Parathyroid adenoma (tissue), 2 donors: ENCODE results near the gene SUV39H2.
"Not testable (repeated sequence)": the region's sequence is repeated elsewhere in the genome, so short reads cannot be mapped to it uniquely, and the experiment has no call there.

Source experiments
- H2AFZ ChIP-seq: fragments of 300-600 bp; sonication (generic); one replicate; pipeline ENCODE4 v1.7.0; 2017; ENCODE audit warnings: antibody characterized with exemption, mild to moderate bottlenecking
- H3K27ac ChIP-seq: fragments of 300-600 bp; sonication (generic); one replicate; pipeline ENCODE4 v1.7.0; 2017
- H3K27me3 ChIP-seq: fragments of 300-600 bp; sonication (generic); one replicate; pipeline ENCODE4 v1.7.0; 2017; ENCODE audit warnings: low read length; ENCODE audit not compliant: control insufficient read depth, insufficient read depth
- H3K36me3 ChIP-seq: fragments of 300-600 bp; sonication (generic); one replicate; pipeline ENCODE4 v1.7.0; 2017; ENCODE audit warnings: low read length; ENCODE audit not compliant: control insufficient read depth, insufficient read depth
- H3K4me1 ChIP-seq: fragments of 300-600 bp; sonication (generic); one replicate; pipeline ENCODE4 v1.7.0; 2017; ENCODE audit warnings: control low read depth
- H3K4me2 ChIP-seq: fragments of 300-600 bp; sonication (generic); one replicate; pipeline ENCODE4 v1.7.0; 2017; ENCODE audit warnings: low read length
- H3K4me3 ChIP-seq: fragments of 300-600 bp; sonication (generic); one replicate; pipeline ENCODE4 v1.7.0; 2017; ENCODE audit warnings: low read depth, low read length
- H3K79me2 ChIP-seq: fragments of 300-600 bp; sonication (generic); one replicate; pipeline ENCODE4 v1.7.0; 2017; ENCODE audit warnings: control low read depth
- H3K9ac ChIP-seq: fragments of 300-600 bp; sonication (generic); one replicate; pipeline ENCODE4 v1.7.0; 2017; ENCODE audit warnings: mild to moderate bottlenecking
- H3K9me3 ChIP-seq: fragments of 300-600 bp; sonication (generic); one replicate; pipeline ENCODE4 v1.7.0; 2017; ENCODE audit warnings: low read length; ENCODE audit not compliant: control insufficient read depth
- TF ChIP-seq, protein P1 (sequence below): fragments of 300-600 bp; sonication (generic); IDR thresholded peaks from one replicate; pipeline ENCODE4 v1.7.0; 2017; ENCODE audit warnings: antibody characterized with exemption, mild to moderate bottlenecking
- donor health status: primary hyperparathyroidism.

Gene SUV39H2

GRCh38 chr10:14859043-14859442, 19.6 kb upstream of the SUV39H2 start:
- H2AFZ ChIP-seq, result no peak overlapping the region
- H3K4me2 ChIP-seq, result no peak overlapping the region
- no peaks in the 10 kb centered on the region for H3K4me1 ChIP-seq
- H3K4me3 ChIP-seq, result no peak overlapping the region
- no peaks in the 10 kb centered on the region for H3K9me3 ChIP-seq
- no peaks in the 10 kb centered on the region for H3K27me3 ChIP-seq
- peaks cover 2% of the 10 kb centered on the region for H3K79me2 ChIP-seq
- no peak overlapping the region for H3K27ac ChIP-seq
- no peak overlapping the region for H3K9ac ChIP-seq
- TF ChIP-seq, protein P1, sequence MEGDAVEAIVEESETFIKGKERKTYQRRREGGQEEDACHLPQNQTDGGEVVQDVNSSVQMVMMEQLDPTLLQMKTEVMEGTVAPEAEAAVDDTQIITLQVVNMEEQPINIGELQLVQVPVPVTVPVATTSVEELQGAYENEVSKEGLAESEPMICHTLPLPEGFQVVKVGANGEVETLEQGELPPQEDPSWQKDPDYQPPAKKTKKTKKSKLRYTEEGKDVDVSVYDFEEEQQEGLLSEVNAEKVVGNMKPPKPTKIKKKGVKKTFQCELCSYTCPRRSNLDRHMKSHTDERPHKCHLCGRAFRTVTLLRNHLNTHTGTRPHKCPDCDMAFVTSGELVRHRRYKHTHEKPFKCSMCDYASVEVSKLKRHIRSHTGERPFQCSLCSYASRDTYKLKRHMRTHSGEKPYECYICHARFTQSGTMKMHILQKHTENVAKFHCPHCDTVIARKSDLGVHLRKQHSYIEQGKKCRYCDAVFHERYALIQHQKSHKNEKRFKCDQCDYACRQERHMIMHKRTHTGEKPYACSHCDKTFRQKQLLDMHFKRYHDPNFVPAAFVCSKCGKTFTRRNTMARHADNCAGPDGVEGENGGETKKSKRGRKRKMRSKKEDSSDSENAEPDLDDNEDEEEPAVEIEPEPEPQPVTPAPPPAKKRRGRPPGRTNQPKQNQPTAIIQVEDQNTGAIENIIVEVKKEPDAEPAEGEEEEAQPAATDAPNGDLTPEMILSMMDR, result no peak
- no peaks in the 10 kb centered on the region for H3K36me3 ChIP-seq

- no peak overlapping the region for H3K4me2 ChIP-seq
- no peaks in the 10 kb centered on the region for H3K9me3 ChIP-seq
- no peak overlapping the region for H3K9ac ChIP-seq
- no peak overlapping the region for H3K27ac ChIP-seq
- no peak overlapping the region for H3K4me3 ChIP-seq
- TF ChIP-seq, protein P1, result no peak
- H2AFZ ChIP-seq, result no peak overlapping the region
- H3K79me2 ChIP-seq, result peaks cover 2% of the 10 kb centered on the region
- no peaks in the 10 kb centered on the region for H3K27me3 ChIP-seq
- no peaks in the 10 kb centered on the region for H3K36me3 ChIP-seq
- H3K4me1 ChIP-seq, result no peaks in the 10 kb centered on the region
These were observed 18.9 kb upstream of the SUV39H2 start for GRCh38 chr10:14859775-14860174.

GRCh38 chr10:14860791-14861190, 17.9 kb upstream of the SUV39H2 start:
- TF ChIP-seq, protein P1, result no peak
- H3K27me3 ChIP-seq, result no peaks in the 10 kb centered on the region
- no peaks in the 10 kb centered on the region for H3K36me3 ChIP-seq
- H3K4me3 ChIP-seq, result no peak overlapping the region
- no peak overlapping the region for H3K4me2 ChIP-seq
- no peaks in the 10 kb centered on the region for H3K9me3 ChIP-seq
- H3K4me1 ChIP-seq, result no peaks in the 10 kb centered on the region
- no peak overlapping the region for H3K27ac ChIP-seq
- no peak overlapping the region for H2AFZ ChIP-seq
- H3K79me2 ChIP-seq, result peaks cover 2% of the 10 kb centered on the region
- no peak overlapping the region for H3K9ac ChIP-seq

GRCh38 chr10:14864466-14864865, 14.2 kb upstream of the SUV39H2 start:
- H3K9me3 ChIP-seq, H3K4me2 ChIP-seq, H3K27ac ChIP-seq, H3K4me3 ChIP-seq, H3K9ac ChIP-seq, H2AFZ ChIP-seq, H3K36me3 ChIP-seq, H3K27me3 ChIP-seq, H3K4me1 ChIP-seq, H3K79me2 ChIP-seq: not testable (repeated sequence)

- not testable (repeated sequence) for H3K27ac ChIP-seq, H3K9me3 ChIP-seq, H2AFZ ChIP-seq, H3K4me1 ChIP-seq, H3K79me2 ChIP-seq, H3K4me3 ChIP-seq, H3K4me2 ChIP-seq, H3K36me3 ChIP-seq, H3K9ac ChIP-seq, H3K27me3 ChIP-seq
These were observed 13.8 kb upstream of the SUV39H2 start for GRCh38 chr10:14864871-14865270.

- TF ChIP-seq, protein P1, result no peak
- Histone ChIP-seq H2AFZ (no peak overlapping the region), H3K79me2 (peaks cover 3% of the 10 kb centered on the region), H3K27ac (no peak overlapping the region), H3K4me3 (no peak overlapping the region), H3K4me1 (peaks cover 4% of the 10 kb centered on the region), H3K9me3 (no peaks in the 10 kb centered on the region), H3K9ac (no peak overlapping the region), H3K4me2 (no peak overlapping the region), H3K27me3 (no peaks in the 10 kb centered on the region), H3K36me3 (no peaks in the 10 kb centered on the region)
These were observed 5.4 kb upstream of the SUV39H2 start for GRCh38 chr10:14873090-14873760.
